CD4-positive, alpha-beta T cell (primary cell): ENCODE results near the gene TTLL13. TPM values are rescaled to one million over a fixed set of nuclear protein-coding genes. Genes with fewer than 3 reads are reported as not detected.

Experiments used
- ATAC-seq: fragments of 200-7000 bp; cut with Tn5 transposase; one replicate; pipeline ENCODE4 v1.10.0; 2022; ENCODE audit warnings: mild to moderate bottlenecking; ENCODE audit not compliant: poor library complexity
- CTCF ChIA-PET: fragments of 350-600 bp; sonication (Branson Sonifier 250); formaldehyde crosslinking; loops from one replicate; lab custom pipeline; 2021; ENCODE audit warnings: antibody characterized with exemption, inconsistent platforms; lab: Charles Lee
- POLR2A ChIA-PET: fragments of 350-600 bp; sonication (Branson Sonifier 250); formaldehyde crosslinking; loops from one replicate; lab custom pipeline; 2021; ENCODE audit warnings: antibody characterized with exemption, inconsistent platforms; lab: Charles Lee
- DNase-seq, 14 experiments: peaks; one replicate each; pipeline ENCODE4 v3.0.0-alpha.2; 2013 to 2020; ENCODE audit warnings: mixed read lengths in 2 of 14
- H3K27ac ChIP-seq, 2 donors: one replicate each; pipeline versions ENCODE4 v1.5.1 to v1.7.0; 2013; ENCODE audit warnings: low read length in 2 of 2, low read depth in 1 of 2, mild to moderate bottlenecking in 1 of 2
- H3K27me3 ChIP-seq, 2 experiments: 1 replicate in 1 of 2; 2 replicates in 1 of 2; pipeline versions ENCODE4 v1.6.1 to v1.7.0; 2013; ENCODE audit warnings: low read length in 2 of 2, control low read depth in 1 of 2, mild to moderate bottlenecking in 1 of 2, moderate library complexity in 1 of 2; ENCODE audit not compliant: insufficient read depth in 2 of 2, control insufficient read depth in 1 of 2
- H3K36me3 ChIP-seq: one replicate; pipeline ENCODE4 v1.6.1; 2013; ENCODE audit warnings: low read length, control low read depth; ENCODE audit not compliant: insufficient read depth
- H3K4me1 ChIP-seq: one replicate; pipeline ENCODE4 v1.6.1; 2013; ENCODE audit warnings: low read length, control low read depth; ENCODE audit not compliant: insufficient read depth
- H3K4me3 ChIP-seq: one replicate; pipeline ENCODE4 v1.5.1; 2013; ENCODE audit warnings: mild to moderate bottlenecking, low read length, moderate library complexity
- H3K9me3 ChIP-seq, 2 experiments: 1 replicate in 1 of 2; 2 replicates in 1 of 2; pipeline versions ENCODE4 v1.6.1 to v1.7.0; 2013; ENCODE audit warnings: low read length in 2 of 2, mild to moderate bottlenecking in 2 of 2, control low read depth in 1 of 2, moderate library complexity in 1 of 2; ENCODE audit not compliant: control insufficient read depth in 1 of 2, insufficient read depth in 1 of 2
- H3K27ac Mint-ChIP-seq: one replicate; pipeline ENCODE4 v1.8.0; 2020; ENCODE audit warnings: mixed read lengths
- H3K27me3 Mint-ChIP-seq: one replicate; pipeline ENCODE4 v1.8.0; 2021; ENCODE audit warnings: mixed read lengths
- H3K36me3 Mint-ChIP-seq: one replicate; pipeline ENCODE4 v1.8.0; 2021; ENCODE audit warnings: low read depth, mixed read lengths
- H3K4me1 Mint-ChIP-seq: one replicate; pipeline ENCODE4 v1.8.0; 2021; ENCODE audit warnings: low read depth, mixed read lengths
- H3K4me3 Mint-ChIP-seq: one replicate; pipeline ENCODE4 v1.8.0; 2020; ENCODE audit warnings: mild to moderate bottlenecking, mixed read lengths
- H3K9me3 Mint-ChIP-seq: one replicate; pipeline ENCODE4 v1.8.0; 2020; ENCODE audit warnings: mixed read lengths
- CTCF ChIP-seq: fragments of 200-600 bp; IDR thresholded peaks from one replicate; pipeline ENCODE4 v1.8.0; 2022; ENCODE audit warnings: antibody characterized with exemption, mild to moderate bottlenecking
- intact Hi-C, 2 experiments: fragments of 100-400 bp; cut with DNase I in 1 of 2; cut with micrococcal nuclease in 1 of 2; formaldehyde crosslinking; loops; one replicate each; pipeline versions ENCODE4 v1.15.1 to v1.9.0; 2023 to 2025; cut with DNase I, micrococcal nuclease
- total RNA-seq, 174 experiments: library from RNA in 2 of 174; stranded (reverse) in 2 of 174; gene quantifications; one replicate each; pipeline ENCODE4 v1.2.3 and lab custom pipeline; 2021 to 2026

The TTLL13 gene
- total RNA-seq, 2 experiments from 2014 or later, result 0.63 to 1.8 TPM

GRCh38 chr15:90213122-90213817 lies 36.1 kb upstream of the TTLL13 start:
- ChIA-PET CTCF (no interaction called here), POLR2A (interaction anchor here (0.7 kb wide), 1 partner anchor 12 kb away, joined by 3 read pairs; the partner anchor contains the start of gene SEMA4B)
- no peak for ATAC-seq
- Histone ChIP-seq H3K36me3 (peaks cover 10% of the 10 kb centered on the region), H3K27ac (no peak overlapping the region), H3K9me3 (no peaks in the 10 kb centered on the region), H3K4me3 (no peak overlapping the region), H3K4me1 (peaks cover 23% of the 10 kb centered on the region), H3K27me3 (no peaks in the 10 kb centered on the region)
- intact Hi-C loops, result no loop called here
- TF ChIP-seq CTCF, result no peak
- no peaks in the 10 kb centered on the region for H3K27me3 Mint-ChIP-seq
- no peak overlapping the region for H3K27ac Mint-ChIP-seq
- no peak for DNase-seq
- peaks cover 6% of the 10 kb centered on the region for H3K36me3 Mint-ChIP-seq
- no peak overlapping the region for H3K4me3 Mint-ChIP-seq
- peaks cover 19% of the 10 kb centered on the region for H3K4me1 Mint-ChIP-seq
- no peaks in the 10 kb centered on the region for H3K9me3 Mint-ChIP-seq

DNA sequence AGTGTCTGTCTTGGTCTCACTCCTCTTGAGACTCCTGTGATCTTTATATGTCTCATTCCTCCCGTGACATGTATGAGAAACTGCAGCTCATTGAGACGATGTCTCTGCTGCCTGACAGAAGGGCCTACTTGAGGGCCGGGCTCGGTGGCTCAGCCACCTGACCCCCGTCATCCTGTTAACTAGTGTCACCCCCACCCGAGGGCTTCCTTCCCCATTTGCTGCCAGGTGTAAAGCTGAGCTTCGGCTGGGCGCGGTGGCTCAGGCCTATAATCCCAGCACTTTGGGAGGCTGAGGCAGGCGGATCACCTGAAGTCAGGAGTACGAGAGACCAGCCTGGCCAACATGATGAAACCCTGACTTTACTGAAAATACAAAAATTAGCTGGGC lies 35.5 kb upstream of the TTLL13 start:
- ATAC-seq, result no peak
- Histone ChIP-seq H3K36me3 (peaks cover 10% of the 10 kb centered on the region), H3K4me1 (peaks cover 23% of the 10 kb centered on the region), H3K9me3 (no peaks in the 10 kb centered on the region), H3K4me3 (no peak overlapping the region), H3K27me3 (no peaks in the 10 kb centered on the region), H3K27ac (no peak overlapping the region)
- ChIA-PET POLR2A (no interaction called here), CTCF (interaction anchor here (0.7 kb wide), 1 partner anchor 73 kb away, joined by 3 read pairs; no protein-coding TSS in a partner anchor)
- Mint-ChIP-seq H3K9me3 (no peaks in the 10 kb centered on the region), H3K27me3 (no peaks in the 10 kb centered on the region), H3K36me3 (peaks cover 6% of the 10 kb centered on the region), H3K4me3 (no peak overlapping the region), H3K27ac (no peak overlapping the region), H3K4me1 (peaks cover 22% of the 10 kb centered on the region)
- TF ChIP-seq CTCF, result no peak
- no peak for DNase-seq
- intact Hi-C loops, result no loop called here

DNA sequence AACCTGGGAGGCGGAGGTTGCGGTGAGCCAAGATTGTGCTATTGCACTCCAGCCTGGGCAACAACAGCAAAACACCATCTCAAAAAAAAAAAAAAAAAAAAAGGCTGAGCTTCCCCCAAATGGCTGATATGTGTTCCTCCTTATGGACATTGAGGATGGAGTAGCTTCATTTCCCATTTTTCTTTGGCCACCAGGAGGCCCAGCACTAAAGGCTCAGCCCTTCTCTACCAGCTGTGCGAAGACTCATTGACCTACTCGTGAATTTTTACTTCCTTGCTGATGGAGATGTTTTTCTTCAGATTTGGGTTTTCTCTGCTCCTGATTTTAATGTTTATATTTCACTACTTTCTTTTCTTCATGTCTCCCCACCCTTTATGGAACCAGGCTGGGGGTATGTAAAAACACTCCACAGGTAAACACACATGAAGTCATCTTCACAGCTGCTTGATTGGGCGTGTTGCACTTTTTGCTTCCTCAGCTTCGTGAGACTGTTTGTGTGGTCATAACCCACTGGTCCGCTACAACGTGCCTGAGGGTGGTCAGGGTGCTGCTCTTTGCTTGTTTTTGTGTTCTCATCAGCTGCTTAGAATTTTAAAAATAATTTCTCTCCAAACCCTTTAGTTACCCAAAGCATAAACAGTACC lies 34.7 kb upstream of the TTLL13 start:
- no peak for TF ChIP-seq CTCF
- Histone ChIP-seq H3K4me1 (peaks cover 24% of the 10 kb centered on the region), H3K9me3 (no peaks in the 10 kb centered on the region), H3K4me3 (no peak overlapping the region), H3K27ac (no peak overlapping the region), H3K27me3 (no peaks in the 10 kb centered on the region), H3K36me3 (peaks cover 10% of the 10 kb centered on the region)
- Mint-ChIP-seq H3K4me1 (peaks cover 26% of the 10 kb centered on the region), H3K36me3 (peaks cover 6% of the 10 kb centered on the region), H3K27me3 (no peaks in the 10 kb centered on the region), H3K27ac (no peak overlapping the region), H3K4me3 (no peak overlapping the region), H3K9me3 (no peaks in the 10 kb centered on the region)
- intact Hi-C loops, result no loop called here
- POLR2A ChIA-PET, result interaction anchor here (1.5 kb wide), 1 partner anchor 13 kb away, joined by 5 read pairs; the partner anchor contains the start of gene SEMA4B
- ATAC-seq (no peak), DNase-seq (no peak)
- CTCF ChIA-PET, result interaction anchor here (0.7 to 1.2 kb wide), 5 partner anchors 19 to 73 kb away, joined by 3 to 7 read pairs (median 3); partner anchors contain the start of genes CIB1 and GDPGP1
